Right ventricle myocardium inferior (tissue), 1 donor: Measurements from ENCODE around the gene PILRA. TPM values are rescaled to one million over a fixed set of nuclear protein-coding genes. Genes with fewer than 3 reads are reported as not detected.
"Not testable (repeated sequence)": the region's sequence is repeated elsewhere in the genome, so short reads cannot be mapped to it uniquely, and the experiment has no call there.

Source experiments
- ATAC-seq: fragments of 200-7000 bp; cut with Tn5 transposase; one replicate; pipeline ENCODE4 v1.9.1; 2020; ENCODE audit warnings: mild to moderate bottlenecking, moderate library complexity
- DNase-seq: peaks from one replicate; pipeline ENCODE4 v3.0.0; 2021; ENCODE audit errors: missing footprints
- intact Hi-C: fragments of 100-400 bp; cut with DNase I; formaldehyde crosslinking; loops from one replicate; pipeline ENCODE4 v1.11.0; 2022
- total RNA-seq: library from RNA; stranded (reverse); fragmentation: NEBNext Ultra II Directional; extraction: Animal tissue kit (Norgen Biotek cat#: 25700); gene quantifications from one replicate; pipeline ENCODE4 v1.2.1, GENCODE V29; 2021
- donor health status: DM: no; HTN: yes; CAD: no; lungs with severe emphysema.

PILRA gene
- total RNA-seq, 1 donor from 2014 or later: 3.8 TPM

DNA sequence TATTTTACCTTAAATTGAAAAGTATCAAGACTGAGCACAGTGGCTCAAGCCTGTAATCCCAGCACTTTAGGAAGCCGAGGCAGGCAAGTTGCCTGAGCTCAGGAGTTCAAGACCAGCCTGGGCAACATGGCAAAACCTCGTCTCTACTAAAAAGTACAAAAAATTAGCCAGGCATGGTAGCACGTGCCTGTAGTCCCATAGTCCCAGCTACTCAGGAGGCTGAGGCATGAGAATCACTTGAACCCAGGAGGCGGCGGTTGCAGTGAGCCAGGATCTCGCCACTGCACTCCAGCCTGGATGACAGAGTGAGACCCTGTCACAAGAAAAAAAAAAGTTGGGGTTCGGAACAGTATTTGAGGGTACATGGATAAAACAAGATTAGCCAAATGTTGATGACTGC is 66.0 kb downstream of the PILRA start:
- DNase-seq, ATAC-seq, intact Hi-C loops: not testable (repeated sequence)

DNA sequence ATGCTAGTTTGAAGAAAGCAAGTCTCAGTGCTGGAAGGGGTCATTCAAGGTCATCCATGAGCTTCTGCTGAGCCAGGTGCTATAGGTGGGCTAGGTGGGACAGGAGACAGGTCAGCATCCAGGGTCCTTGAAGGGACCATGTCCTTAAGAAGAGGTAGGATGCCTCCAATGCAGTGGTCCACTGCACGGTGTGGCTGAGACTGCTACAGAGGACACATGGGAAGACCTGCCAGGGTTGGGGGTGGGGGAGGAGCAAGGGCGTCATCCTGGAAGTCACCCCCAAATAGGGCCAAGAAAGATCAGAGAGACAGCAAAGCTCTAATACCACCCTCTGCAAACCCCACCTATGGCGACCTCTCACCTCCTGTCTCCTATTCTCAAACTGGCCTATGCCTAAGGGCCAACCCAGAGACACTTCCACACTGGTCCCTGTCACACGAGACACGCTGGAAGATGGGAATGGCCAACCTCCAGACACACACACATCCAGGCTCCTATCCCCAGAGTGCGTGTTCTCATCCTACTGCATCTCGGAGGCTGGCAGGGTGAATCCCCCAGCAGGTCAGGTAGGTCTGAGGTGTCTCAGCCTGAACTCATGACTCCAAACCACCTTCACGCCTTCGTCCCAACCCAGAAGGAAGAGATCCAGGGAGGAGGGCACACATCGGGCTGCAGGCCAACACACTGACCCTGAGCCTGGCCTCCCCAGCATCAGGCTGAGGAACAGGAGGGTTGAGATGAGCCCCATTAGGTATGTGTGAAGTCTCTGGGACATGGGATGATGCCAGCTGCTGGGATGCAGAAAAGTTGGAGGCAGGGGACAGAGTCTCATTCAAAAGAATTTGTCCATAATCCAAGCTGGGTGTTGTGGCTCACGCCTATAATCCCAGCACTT is 68.6 kb downstream of the PILRA start:
- intact Hi-C loops: no loop called here
- DNase-seq (no peak), ATAC-seq (no peak)

DNA sequence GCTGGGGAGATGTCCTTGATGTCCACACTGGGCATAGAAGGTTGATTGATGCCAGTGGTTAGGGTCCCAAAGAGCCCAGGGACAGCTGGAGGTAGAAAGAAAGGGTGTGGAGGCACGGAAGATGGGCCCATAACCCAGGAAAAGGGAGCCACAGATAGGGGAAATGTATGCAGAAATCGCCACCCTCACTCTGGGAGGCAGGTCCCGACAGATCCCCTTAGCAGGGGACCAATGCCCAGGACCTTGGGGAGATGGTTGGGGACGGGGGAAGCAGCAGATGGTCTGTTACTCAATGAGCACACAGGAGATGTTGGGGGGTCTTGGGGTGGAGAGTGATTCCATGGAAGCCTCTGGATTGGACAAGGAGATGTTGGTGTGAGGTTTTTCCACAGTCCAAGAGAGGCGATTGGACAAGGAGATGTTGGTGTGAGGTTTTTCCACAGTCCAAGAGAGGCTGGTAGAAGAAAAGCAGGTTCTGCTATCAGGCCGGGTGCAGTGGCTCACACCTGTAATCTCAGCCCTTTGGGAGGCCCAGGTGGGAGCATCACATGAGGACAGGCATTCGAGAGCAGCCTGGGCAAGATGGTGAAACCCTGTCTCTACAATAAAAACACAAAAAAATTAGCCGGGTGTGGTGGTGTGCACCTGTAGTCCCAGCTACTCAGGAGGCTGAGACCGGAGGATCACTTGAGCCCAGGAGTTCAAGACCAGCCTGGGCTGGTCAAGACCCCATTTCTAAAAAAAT is 70.0 kb downstream of the PILRA start:
- intact Hi-C loops: no loop called here
- no peak for ATAC-seq
- DNase-seq: no peak

DNA sequence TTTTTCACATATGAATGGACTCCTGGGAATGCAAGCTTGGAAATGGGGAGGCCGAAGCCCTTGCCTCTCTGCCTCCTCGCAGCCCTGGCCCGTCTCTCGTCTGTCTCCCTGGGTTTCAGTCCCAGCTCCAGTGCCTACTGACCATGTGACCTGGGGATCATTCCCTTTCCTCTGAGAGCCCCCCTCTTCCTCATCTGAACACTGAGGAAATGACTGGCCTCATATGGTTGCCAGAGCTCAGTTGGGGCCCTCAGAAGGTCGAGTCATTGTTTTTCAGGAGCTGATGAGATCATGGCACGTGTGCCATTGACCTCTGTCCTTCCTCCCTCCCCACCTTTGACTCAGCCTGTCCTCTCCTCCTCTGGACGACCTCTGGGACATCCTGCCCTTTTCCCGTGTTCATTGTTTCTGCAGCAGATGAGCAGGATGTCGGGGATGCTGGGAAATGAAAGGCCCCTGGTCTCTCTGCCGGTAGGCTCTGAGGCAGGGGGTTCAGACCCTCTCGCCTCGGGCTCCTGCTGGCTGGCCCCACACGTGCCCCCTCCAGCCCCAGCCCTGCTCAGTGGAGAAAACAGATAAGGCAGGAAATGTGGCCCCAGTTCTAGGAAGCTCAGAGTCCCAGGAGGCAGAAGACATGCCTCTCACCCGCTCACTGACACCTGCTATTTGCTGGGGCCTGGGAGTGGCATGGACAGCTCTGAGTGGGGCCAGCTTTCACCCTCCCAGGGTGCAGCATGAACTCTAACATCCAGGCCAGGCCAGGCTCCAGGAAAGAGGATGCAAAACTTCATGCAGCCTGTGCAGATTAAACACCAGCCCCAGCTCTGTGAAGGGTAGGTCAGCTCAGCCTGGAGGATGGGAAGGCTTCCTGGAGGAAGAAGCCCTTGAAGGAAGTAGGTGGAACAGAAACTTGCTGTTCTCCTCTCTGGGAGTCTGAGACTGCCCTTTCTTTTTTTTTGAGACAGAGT is 71.3 kb downstream of the PILRA start:
- DNase-seq (peak; percentile 53), ATAC-seq (peak; percentile 40)
- intact Hi-C loops: no loop called here

DNA sequence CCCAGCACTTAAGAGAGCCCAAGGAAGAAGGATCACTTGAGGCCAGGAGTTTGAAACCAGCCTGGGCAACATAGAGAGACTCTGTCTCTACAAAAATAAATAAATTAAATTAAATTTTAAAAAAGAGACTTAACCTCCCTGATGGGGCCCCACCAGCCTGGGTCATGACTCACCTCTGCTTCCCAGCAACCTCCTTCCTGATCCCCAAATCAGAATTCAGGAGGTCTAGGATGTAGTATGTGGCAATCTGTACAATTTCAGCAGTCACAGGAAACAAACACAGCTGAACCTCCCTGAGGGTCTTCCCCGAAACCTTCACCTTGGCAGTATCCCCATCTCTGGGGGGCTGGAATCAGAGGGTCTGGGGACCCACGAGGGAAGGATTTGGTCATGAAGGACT is 72.8 kb downstream of the PILRA start:
- ATAC-seq (no peak), DNase-seq (no peak)
- intact Hi-C loops: no loop called here

DNA sequence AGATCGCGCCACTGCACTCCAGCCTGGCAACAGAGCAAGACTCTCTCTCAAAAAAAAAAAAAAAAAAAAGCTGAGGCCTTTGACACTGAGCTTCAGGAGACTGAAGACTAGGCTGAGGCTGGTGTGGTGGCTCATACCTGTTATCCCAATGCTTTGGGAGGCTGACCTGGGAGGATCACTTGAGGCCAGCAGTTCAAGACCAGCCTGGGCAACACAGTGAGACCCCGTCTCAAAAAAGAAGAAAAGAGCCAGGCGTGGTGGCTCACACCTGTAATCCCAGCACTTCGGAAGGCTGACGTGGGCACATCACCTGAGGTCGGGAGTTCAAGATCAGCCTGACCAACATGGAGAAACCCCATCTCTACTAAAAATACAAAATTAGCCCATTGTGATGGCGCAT is 74.1 kb downstream of the PILRA start:
- ATAC-seq, intact Hi-C loops: not testable (repeated sequence)
- DNase-seq: peak; percentile 26

DNA sequence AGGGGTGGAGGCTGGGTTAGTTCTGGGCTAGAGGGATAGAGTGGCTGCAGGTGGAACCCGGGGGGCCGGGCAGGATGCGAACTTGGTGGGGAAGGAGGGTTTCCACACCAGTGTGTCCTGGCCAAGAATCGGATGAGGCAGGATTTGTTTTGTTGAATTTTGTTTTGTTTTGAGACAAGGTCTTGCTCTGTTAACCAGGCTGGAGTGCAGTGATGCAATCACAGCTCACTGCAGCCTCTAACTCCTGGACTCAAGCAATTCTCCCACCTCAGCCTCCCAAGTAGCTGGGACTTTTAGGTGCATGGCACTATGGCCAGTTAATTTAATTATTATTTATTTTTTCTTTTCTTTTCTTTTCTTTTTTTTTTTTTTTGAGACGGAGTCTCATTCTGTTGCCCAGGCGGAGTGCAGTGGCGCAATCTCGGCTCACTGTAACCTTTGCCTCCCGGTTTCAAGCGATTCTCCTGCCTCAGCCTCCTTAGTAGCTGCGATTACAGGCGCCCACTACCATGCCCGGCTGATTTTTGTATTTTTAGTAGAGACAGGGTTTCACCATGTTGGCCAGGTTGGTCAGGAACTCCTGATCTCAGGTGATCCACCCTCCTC is 76.0 kb downstream of the PILRA start:
- DNase-seq (peak; percentile 43), ATAC-seq (no peak)
- intact Hi-C loops: no loop called here

Other genes with a start within 250 kb of the PILRA start
- 2.1 TPM for gene MBLAC1, start 246.5 kb upstream of the PILRA start, total RNA-seq
- gene LAMTOR4, start 224.6 kb upstream of the PILRA start, total RNA-seq: 99.4 TPM
- gene TRAPPC14, start 214.8 kb upstream of the PILRA start, total RNA-seq: 7.1 TPM
- gene GAL3ST4, start 204.9 kb upstream of the PILRA start, total RNA-seq: 3.1 TPM
- 0.32 TPM for gene GPC2, start 196.1 kb upstream of the PILRA start, total RNA-seq
- gene STAG3, start 195.6 kb upstream of the PILRA start, total RNA-seq: 0.51 TPM
- not detected for gene PVRIG, start 153.5 kb upstream of the PILRA start, total RNA-seq
- not detected for gene SPDYE3, start 65.8 kb upstream of the PILRA start, total RNA-seq
- gene PILRB, start 15.4 kb upstream of the PILRA start, total RNA-seq: 9.2 TPM
- 4.4 TPM for gene ZCWPW1, start 55.2 kb downstream of the PILRA start, total RNA-seq
- 24.9 TPM for gene MEPCE, start 56.3 kb downstream of the PILRA start, total RNA-seq
- gene PPP1R35, start 63.0 kb downstream of the PILRA start, total RNA-seq: 12.4 TPM
- 0.35 TPM for gene SPACDR, start 90.8 kb downstream of the PILRA start, total RNA-seq
- gene TSC22D4, start 105.7 kb downstream of the PILRA start, total RNA-seq: 50.3 TPM
- 0.54 TPM for gene NYAP1, start 110.4 kb downstream of the PILRA start, total RNA-seq
- 21.5 TPM for gene AGFG2, start 165.7 kb downstream of the PILRA start, total RNA-seq
- gene SAP25, start 200.4 kb downstream of the PILRA start, total RNA-seq: 0.84 TPM
- 29.3 TPM for gene LRCH4, start 212.6 kb downstream of the PILRA start, total RNA-seq
- 0.41 TPM for gene FBXO24, start 212.8 kb downstream of the PILRA start, total RNA-seq
- 56.0 TPM for gene PCOLCE, start 228.9 kb downstream of the PILRA start, total RNA-seq
- gene MOSPD3, start 239.1 kb downstream of the PILRA start, total RNA-seq: 9.3 TPM